ENCODE measurements around the gene UBE2D2.

GRCh38 chr5:139658501-139658927 lies 97.4 kb downstream of the UBE2D2 start:
- TF ChIP-seq EZH2 (IDR thresholded peaks at IDR 0.05) (no peak), POLR2AphosphoS5 (IDR thresholded peaks at IDR 0.05; ENCODE audit: borderline replicate concordance, low read depth, low read length) (no peak)

Data from SK-N-MC (cell line).